HG03045 (cell line): Measurements from ENCODE around the gene ABCA1.
"Not testable (repeated sequence)": the region's sequence is repeated elsewhere in the genome, so short reads cannot be mapped to it uniquely, and the experiment has no call there.

Experiments used
- ATAC-seq: cut with Tn5 transposase; IDR thresholded peaks from one replicate; pipeline ENCODE4 v1.9.1; 2021; ENCODE audit warnings: mild to moderate bottlenecking, moderate library complexity; ENCODE audit not compliant: unreplicated experiment

The ABCA1 gene

DNA sequence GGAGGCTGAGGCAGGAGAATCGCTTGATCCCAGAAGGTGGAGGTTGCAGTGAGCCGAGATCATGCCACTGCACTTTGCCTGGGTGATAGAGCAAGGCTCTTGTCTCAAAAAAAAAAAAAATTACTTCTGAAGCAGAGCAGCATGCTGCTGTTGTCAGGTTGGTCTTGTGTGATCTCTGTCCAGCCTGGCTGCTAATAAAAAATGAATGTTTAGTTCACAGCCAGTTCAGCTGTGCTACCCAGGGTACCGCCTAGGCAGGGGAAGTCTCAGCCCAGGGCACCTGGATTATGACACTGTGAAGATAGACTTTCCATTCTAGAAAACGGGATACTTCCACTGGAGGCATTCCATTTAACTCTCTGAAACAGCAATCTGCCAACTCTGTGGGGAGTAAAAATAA lies 23.5 kb upstream of the ABCA1 start:
- ATAC-seq = no peak

DNA sequence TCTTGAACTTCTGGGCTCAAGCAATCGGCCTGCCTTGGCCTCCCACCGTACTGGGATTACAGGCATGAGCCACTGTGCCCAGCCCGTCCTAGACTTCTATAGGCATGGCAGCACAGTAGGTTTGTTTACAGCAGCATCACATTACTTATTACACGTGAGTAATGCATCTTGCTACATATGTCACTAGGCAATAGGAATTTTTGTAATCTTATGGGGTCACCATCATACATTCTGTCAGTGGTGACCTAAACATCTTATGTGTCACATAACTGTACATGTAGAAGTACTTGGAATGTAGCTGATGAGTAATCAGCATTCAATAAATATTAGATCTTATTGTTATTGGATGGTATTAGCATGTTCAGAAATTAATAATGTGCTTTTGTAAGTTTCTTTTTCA lies 22.9 kb upstream of the ABCA1 start:
- ATAC-seq = no peak

DNA sequence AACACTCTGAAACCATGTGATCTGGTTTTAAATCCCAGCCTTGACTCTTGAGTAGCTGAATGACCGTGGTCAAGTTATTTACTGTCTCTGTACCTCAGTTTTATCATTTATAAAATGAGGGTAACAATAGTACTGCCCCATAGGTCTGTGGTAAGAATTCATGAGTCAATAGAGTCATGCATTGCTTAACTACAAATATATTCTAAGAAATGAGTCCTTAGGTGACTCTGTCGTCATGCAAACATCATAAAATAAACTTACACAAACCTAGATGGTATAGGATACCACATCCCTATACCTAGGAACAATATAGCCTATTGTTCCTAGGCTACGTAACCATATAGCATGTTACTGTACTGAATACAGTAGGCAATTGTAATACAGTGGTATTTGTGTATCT lies 20.3 kb upstream of the ABCA1 start:
- ATAC-seq = no peak

DNA sequence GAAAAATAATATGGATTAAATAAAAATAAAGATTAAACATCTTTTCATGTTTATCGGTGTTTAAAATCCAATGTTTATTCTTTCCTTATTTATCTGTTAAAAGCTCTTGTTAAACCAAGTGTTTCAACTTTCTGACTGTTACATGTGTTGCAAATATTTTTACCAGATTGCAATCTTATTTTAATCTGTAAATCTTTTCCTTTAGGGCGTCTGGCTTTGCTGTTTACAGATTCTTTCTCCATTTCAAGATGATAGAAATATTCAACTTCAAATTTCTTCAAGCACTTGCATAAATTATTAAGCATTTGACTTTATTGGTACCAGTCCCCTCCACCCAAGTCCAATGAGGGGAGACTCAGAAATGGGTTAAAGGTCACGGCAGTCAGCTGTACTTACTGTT lies 16.9 kb upstream of the ABCA1 start:
- ATAC-seq = no peak

DNA sequence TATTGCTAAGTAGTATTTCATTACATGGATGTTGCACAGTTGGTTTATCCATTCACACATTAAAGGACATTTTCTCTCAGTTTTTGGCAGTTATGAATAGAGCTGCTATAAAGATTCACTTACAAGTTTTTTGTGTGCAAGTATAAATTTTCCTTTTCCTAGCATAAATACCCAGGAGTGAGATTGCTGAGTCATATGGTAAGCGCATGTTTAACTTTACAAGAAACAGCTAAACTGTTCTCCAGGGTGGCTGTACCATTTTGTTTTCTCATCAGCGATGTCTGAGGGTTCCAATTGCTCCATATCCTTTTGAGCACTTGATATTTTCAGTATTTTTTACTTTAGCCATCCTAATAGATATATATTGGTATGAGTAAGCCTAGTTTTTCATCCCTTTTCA lies 16.4 kb upstream of the ABCA1 start:
- ATAC-seq = no peak

DNA sequence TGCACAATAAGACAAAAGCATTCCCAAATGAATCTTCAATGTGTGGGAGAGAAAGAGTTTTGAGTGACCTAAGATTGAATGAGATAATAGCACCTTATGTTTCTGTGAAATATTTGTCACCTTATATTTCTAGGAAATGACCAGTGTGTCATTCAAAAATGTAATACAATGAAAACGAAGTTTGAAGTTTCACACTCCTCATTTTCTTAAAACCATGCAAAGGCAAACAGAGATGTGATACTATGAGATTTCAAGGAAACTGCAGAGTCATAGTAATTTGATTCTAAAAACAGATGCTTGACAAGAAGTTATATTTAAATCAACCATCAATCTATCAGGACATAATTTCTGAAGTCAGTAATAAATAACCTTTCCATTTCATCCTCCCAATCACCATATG lies 13.6 kb upstream of the ABCA1 start:
- ATAC-seq = no peak

DNA sequence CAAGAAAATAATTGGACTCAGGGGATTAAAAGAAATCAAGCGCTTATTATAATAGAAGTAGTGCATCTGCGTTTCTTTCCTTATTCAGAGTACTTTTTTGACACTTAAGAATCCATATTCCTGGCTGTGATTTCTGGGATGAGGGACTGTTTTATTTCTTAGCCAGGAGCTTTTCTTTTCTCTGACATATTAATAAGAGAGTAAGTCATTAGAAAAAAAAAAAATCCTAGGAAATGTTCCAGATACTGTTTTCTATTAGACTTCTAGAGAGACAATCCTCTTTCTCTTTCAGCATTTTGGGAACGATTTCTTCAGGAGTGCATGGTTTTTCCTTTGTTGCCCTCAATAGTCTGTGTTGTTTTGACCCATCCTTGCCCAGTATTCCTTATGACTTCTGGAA lies 8.3 kb upstream of the ABCA1 start:
- no peak for ATAC-seq

DNA sequence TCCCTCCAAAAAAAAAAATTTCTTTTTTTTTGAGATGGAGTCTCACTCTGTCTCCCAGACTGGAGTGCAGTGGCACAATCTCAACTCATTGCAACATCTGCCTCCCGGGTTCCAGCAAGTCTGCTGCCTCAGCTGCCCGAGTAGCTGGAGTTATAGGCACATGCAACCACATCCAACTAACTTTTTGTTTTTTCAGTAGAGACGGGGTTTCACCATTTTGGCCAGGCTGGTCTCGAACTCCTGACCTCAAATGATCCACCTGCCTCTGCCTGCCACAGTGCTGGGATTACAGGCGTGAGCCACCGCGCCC lies 7.5 kb upstream of the ABCA1 start:
- ATAC-seq = not testable (repeated sequence)

DNA sequence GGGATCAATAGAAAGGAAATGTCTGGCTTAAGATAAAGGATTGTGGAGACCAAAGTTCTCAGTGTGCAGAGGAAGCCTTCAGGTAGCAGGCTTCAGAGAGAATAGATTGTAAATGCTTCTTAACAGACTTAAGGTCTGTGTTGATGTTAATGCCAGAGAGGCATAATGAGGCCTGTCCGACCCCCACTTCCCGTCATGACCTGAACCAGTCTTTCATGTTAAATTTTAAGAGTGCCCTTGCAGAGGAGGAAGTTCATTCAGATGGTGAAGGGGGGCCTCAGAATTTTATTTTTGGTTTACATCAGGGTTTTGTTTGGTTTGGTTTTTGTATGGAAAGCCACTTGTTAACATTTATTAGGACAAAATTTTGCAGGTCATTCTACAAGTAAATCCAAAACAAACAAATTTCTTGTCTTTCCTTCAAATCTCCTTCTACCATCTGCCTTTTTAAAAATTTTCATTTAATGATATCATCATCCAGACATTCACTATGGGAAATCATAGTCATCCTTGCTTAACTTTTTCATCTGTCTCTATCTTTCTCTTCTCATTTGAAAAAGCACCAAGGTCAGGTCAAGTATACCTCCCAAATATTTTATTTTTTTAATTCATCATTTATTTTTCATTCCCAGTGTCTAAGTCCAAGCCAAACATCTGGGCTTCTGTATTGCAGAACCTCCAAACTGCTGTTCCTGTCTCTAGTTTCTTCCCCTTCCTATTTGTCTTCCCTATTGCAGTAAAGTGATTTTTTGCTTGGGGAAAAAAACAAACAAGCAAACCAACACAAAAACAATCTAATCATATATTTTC lies 6.9 kb upstream of the ABCA1 start:
- no peak for ATAC-seq

DNA sequence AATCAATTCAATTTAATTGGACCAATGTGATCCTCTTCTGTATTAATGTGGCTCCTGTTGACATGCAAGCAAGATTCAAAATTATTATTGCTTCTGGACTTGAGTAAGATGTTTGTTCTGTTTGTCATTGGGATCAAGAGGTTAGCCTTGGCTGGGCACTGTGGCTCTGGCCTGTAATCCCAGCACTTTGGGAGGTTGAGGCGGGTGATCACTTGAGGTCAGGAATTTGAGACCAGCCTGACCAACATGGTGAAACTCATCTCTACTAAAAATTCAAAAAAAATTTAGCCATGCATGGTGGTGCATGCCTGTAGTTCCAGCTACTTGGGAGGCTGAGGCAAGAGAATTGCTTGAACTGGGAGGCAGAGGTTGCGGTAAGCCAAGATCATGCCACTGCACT lies 5.1 kb upstream of the ABCA1 start:
- not testable (repeated sequence) for ATAC-seq

DNA sequence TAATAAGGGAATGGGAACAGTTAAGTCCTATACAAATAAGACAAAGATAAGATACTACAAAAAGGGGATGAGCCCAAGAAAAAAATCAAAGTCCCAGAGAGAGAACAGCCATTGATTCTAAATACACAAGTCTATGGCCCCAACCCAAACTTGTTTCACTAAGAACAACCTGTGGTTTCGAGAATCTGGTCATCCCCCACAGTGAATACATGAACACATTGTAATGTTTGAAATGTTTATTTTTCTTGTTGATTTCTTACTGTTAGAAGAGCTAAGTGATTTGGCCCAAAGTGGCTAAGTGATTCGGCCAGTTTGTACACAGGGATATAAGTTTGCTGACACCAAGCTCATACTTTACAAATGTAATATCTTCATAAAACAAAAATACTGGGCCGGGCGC lies 3.3 kb upstream of the ABCA1 start:
- no peak for ATAC-seq

DNA sequence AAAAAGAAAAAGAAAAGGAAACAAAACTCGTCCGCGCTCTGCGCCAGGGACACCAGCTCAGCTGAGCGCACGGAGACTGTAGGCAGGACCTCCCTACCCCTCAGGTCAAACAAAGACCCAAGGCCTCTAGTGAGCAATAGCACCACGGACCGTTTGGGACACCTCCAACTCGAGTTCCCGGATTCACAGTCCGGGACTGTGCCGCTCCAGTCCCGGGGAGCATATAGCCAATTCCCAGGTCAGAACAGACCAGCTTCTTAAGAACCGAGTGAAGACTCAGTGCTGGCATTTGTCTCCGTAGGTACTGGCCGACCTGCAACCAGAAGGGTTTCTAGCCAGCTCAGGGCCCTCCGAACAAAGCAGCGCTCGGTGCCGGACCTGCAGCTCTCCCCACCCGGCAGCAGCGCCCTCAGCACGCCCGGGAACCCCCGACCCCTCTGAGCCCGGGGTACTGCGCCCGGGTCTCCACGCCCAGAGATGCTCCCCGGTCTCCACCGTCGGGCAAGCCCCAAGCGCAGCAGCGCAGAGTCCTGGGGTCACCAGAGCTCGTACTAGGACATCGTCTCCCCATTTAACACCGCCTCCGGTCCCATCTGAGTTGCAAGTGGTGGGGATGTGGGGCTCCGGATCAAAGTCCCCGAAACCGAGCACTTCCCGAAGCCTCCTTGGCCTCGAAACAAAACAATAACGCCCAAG lies 591 bp downstream of the ABCA1 start:
- no peak for ATAC-seq

DNA sequence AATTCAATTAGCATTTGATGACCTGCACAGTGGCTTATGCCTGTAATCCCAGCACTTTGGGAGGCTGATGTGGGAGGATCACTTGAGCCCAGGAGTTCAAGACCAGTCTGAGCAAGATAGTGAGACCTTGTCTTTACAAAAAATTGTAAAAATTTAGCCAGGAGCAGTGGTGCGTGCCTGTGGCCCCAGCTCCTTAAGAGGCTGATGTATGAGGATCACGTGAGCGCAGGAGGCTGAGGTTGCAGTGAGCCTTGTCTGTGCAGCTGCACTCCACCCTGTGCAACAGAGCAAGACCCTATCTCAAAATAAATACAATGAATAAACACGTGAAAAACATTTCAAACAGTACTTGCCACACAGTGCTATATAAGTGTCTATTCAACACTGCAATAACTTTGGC lies 4.2 kb downstream of the ABCA1 start:
- no peak for ATAC-seq

DNA sequence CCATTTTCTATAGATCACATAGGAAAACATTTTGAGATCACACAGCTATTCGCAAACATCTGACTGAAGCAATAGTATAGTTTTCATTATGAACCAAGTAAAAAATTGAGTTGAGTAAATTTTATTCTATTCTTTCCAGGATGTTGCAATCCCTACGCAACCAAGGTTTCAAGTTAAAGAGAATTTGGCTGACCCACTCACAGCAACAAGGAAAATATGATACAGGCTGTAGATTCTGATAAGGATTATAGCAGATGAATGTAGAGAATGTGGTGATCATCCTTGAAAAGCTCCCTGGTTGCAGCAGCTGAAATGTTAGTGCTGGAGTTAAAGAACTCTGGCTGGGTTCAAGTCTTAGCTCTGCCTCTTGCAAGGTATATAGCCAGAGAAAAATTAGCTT lies 4.7 kb downstream of the ABCA1 start:
- no peak for ATAC-seq

DNA sequence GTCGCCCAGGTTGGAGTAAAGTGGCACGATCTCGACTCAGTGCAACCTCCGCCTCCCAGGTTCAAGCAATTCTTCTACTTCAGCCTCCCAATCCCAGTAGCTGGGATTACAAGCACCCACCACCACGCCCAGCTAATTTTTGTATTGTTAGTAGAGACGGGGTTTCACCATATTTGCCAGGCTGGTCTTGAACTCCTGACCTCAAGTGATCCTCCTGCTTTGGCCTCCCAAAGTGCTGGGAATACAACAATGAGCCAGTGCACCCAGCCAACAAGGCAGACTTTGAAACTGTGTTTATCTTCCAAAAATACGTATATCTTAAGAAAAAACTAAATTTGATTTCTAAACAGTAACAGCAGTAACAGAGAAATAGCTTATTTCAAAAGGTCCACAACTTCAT lies 5.2 kb downstream of the ABCA1 start:
- ATAC-seq = not testable (repeated sequence)

DNA sequence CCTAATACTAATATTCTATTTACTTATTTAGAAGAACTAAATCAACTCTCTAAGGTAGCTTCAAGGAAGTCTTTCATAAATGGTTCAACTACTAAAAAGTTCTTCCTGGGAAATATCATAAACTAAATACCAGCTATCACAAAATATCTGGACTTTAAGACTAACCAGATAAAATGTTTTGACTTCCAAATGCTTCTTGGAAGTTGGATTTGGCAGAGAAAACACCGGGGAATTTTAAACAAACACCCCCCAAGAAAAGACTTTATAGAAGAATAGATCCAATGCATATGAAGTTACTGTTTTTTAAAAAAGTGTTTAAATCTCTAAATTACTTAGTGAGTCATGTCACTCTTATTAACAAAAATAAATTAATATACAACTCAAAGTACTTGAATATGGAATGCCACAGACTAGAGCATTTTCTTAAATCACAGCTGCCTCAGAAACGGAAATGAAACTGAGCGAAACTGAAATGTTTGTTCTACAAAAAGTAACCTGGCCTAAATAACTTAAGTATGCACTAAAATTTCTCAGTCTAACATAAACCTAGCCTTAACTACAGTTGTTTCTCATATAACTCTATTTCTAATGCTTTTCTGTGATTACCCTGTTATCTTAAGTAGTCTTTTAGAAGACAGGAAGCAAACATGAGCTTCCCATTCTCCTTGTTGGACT lies 6.8 kb downstream of the ABCA1 start:
- peak; percentile 46 for ATAC-seq

DNA sequence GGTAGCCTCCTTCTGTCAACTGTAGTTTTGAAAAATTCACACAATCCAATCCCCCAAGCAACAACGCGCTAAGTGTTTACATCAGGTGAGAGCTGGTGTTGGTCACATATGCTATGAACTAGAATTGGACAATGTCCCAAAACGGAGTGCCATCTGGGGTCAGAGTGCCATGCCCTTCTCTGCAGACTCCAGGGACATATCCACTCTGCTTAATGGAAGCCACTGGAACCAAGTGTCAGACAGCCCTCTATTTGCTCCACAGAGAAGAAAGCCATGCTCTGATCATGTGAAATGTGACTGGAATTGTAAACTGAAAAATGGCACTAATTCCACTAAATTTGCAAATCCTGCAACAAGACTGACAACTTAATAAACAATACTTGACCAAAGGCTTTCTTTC lies 12.2 kb downstream of the ABCA1 start:
- no peak for ATAC-seq

DNA sequence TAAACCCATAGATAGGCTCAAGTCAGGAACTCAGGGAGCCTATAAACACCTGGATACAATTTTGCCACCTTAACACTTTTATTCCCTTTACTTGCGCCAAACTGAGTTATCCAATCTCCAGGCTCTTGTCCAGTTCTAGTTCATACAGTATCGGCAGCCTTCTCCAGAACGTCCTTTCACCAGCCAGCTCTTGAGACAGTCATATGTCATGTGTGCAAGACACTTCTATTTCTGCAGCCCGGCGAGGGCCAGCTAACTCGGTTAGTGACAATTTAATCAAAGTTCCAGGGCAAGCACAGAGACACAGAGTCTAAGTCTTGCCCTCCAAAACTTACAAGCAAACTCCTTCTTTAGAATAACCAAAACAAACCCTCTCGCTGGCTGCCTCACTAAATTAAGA lies 12.9 kb downstream of the ABCA1 start:
- no peak for ATAC-seq

DNA sequence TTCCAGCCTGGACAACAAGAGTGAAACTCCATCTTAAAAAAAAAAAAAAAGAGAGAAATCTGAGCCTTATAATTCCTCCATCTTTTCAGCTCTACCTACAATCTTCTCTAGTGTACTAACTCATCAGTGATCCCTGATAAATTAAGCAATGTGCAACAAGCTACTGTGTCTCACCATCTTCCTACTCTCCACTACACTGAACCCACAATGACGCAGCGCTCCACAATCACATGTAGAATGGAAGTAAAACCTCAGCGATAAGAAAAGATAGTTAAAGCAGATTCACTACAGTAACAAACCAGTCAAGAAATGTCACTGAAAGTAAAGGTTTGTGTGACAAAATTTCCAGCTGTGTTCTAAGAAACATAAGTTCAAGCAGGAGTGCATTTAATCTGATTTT lies 13.5 kb downstream of the ABCA1 start:
- no peak for ATAC-seq

DNA sequence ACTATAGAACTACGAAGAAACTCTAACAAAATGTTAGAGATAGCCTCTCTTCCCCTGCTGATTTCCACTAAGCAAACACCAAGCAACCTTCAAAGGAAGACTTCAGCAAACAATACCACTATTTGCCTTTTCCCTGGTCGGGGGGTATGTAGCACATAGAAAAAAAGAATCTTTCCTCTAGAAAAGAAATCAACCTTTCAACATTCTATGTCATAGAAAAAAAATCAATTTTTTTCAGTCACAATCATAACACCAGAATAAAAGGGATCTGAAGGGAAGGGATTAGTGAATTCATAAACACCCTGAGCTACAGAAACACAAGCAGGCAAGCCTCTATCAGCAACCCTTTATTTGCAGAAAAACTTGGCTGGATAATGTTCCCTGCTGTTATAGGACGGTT lies 15.3 kb downstream of the ABCA1 start:
- ATAC-seq = no peak

DNA sequence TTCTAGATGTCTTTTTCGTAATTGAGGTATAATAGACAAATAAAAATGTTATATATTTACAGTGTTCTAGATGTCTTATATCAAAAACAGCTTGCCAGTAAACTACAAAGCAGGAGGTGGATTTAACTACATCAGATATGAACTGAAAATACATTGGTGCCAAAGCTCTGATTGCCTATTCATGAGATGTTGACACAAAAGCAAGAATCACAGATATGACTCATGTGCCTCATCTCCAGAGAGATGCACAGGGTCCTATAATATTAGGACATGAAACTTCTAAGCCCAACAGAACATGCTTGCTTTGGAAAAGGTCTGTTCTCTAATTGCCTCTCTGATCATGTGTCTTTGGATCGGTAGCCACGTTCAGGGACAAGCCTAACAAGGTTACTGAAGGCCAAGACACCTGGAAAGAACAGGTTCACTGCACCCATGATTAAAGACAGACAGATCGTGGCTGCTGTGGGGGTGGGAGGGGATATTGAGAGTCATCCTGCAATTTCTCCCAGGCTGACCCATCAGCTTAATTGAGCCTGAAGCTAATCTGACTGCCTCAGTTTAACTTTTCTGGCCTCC lies 16.8 kb downstream of the ABCA1 start:
- ATAC-seq = no peak
